Endothelial cell of umbilical vein (primary cell): Measurements from ENCODE around the gene GNG8.

Source experiments
- EZH2 ChIP-seq: IDR thresholded peaks from 2 replicates; pipeline ENCODE4 v1.6.1; 2012; ENCODE audit warnings: borderline replicate concordance, low read depth, mild to moderate bottlenecking, moderate library complexity, low read length, inconsistent platforms; ENCODE audit not compliant: severe bottlenecking
- POLR2A ChIP-seq: IDR thresholded peaks from 2 replicates; pipeline ENCODE4 v1.6.1; 2012; ENCODE audit warnings: low read depth, mild to moderate bottlenecking, control low read depth, low read length
- TF ChIP-seq, protein P1 (sequence below), 2 donors: IDR thresholded peaks; 1 replicate in 1 of 2; 2 replicates in 1 of 2; pipeline ENCODE4 v1.5.1; 2011; ENCODE audit warnings: low read length in 2 of 2, mild to moderate bottlenecking in 2 of 2, moderate library complexity in 2 of 2, control low read depth in 1 of 2, inconsistent platforms in 1 of 2, low read depth in 1 of 2; ENCODE audit not compliant: insufficient read depth in 1 of 2; ENCODE audit errors: extremely low read depth in 1 of 2

DNA sequence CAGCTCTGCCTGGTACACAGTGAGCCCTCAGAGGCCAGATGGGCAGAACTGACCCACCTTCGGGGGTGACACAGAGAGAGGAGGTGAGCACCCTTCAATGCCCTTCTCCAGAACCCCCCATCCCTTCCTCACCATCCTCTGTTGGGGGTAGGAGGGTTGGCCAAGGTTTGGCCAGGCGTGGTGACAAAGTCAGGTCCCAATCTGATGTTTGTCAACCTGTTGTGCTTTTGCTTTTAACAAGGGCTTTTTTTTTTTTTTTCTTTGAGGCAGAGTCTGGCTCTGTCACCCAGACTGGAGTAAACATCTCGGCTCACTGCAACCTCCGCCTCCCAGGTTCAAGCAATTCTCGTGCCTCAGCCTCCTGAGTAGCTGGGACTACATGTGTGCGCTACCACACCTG lies 18.4 kb downstream of the GNG8 start:
- TF ChIP-seq, protein P1, sequence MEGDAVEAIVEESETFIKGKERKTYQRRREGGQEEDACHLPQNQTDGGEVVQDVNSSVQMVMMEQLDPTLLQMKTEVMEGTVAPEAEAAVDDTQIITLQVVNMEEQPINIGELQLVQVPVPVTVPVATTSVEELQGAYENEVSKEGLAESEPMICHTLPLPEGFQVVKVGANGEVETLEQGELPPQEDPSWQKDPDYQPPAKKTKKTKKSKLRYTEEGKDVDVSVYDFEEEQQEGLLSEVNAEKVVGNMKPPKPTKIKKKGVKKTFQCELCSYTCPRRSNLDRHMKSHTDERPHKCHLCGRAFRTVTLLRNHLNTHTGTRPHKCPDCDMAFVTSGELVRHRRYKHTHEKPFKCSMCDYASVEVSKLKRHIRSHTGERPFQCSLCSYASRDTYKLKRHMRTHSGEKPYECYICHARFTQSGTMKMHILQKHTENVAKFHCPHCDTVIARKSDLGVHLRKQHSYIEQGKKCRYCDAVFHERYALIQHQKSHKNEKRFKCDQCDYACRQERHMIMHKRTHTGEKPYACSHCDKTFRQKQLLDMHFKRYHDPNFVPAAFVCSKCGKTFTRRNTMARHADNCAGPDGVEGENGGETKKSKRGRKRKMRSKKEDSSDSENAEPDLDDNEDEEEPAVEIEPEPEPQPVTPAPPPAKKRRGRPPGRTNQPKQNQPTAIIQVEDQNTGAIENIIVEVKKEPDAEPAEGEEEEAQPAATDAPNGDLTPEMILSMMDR (IDR thresholded peaks at IDR 0.05; ENCODE audit: extremely low read depth in 1 of 2, insufficient read depth in 1 of 2, low read depth in 1 of 2, low read length in 2 of 2) = no peak
- no peak for TF ChIP-seq EZH2
- TF ChIP-seq POLR2A = no peak
